ENCODE results near the gene CD3E.

The CD3E gene

GRCh38 chr11:118343248-118343647 lies 38.7 kb downstream of the CD3E start:
- Histone ChIP-seq H3K36me3 (ENCODE audit: control insufficient read depth in 2 of 2, insufficient read depth in 1 of 2, low read length in 2 of 2) (no peaks in the 10 kb centered on the region), H3K9me3 (ENCODE audit: control insufficient read depth, insufficient read depth, low read depth, low read length) (no peaks in the 10 kb centered on the region), H3K4me1 (ENCODE audit: control insufficient read depth, insufficient read depth, low read length) (no peaks in the 10 kb centered on the region), H3K27ac (ENCODE audit: extremely low read depth, low read depth, low read length) (no peak overlapping the region), H3K4me3 (ENCODE audit: low read depth, low read length) (no peak overlapping the region)
- CTCF ChIA-PET = no interaction called here
- POLR2A ChIA-PET = no interaction called here
- TF ChIP-seq ZNF148 (tag by site-specific recombination; IDR thresholded peaks at IDR 0.05; ENCODE audit: borderline replicate concordance) (no peak), ZNF239 (tag by site-specific recombination; IDR thresholded peaks at IDR 0.05) (no peak), ZNF169 (tag by site-specific recombination; IDR thresholded peaks at IDR 0.05) (no peak), ZNF777 (tag by site-specific recombination; IDR thresholded peaks at IDR 0.05; ENCODE audit: borderline replicate concordance) (no peak), CTCF (tag by site-specific recombination; IDR thresholded peaks at IDR 0.05) (no peak), AEBP2 (tag by site-specific recombination; IDR thresholded peaks at IDR 0.05; ENCODE audit: borderline replicate concordance) (no peak), ZFHX2 (tag by site-specific recombination; conservative IDR thresholded peaks at IDR 0.05) (no peak), ZNF175 (tag by site-specific recombination; IDR thresholded peaks at IDR 0.05) (no peak), ZNF529 (tag by site-specific recombination; IDR thresholded peaks at IDR 0.05; ENCODE audit: insufficient replicate concordance) (no peak), ZNF660 (tag by site-specific recombination; IDR thresholded peaks at IDR 0.05) (no peak), HOXA7 (CRISPR knock-in tag; IDR thresholded peaks at IDR 0.05; ENCODE audit: borderline replicate concordance) (no peak), OSR2 (tag by site-specific recombination; IDR thresholded peaks at IDR 0.05) (no peak), ZBTB1 (tag by site-specific recombination; IDR thresholded peaks at IDR 0.05) (no peak)
- TF ChIP-seq, protein P1, sequence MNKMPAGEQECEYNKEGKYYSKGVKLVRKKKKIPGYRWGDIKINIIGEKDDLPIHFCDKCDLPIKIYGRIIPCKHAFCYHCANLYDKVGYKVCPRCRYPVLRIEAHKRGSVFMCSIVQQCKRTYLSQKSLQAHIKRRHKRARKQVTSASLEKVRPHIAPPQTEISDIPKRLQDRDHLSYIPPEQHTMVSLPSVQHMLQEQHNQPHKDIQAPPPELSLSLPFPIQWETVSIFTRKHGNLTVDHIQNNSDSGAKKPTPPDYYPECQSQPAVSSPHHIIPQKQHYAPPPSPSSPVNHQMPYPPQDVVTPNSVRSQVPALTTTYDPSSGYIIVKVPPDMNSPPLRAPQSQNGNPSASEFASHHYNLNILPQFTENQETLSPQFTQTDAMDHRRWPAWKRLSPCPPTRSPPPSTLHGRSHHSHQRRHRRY (tag by site-specific recombination; IDR thresholded peaks at IDR 0.05) = no peak
- TF ChIP-seq, protein P2, sequence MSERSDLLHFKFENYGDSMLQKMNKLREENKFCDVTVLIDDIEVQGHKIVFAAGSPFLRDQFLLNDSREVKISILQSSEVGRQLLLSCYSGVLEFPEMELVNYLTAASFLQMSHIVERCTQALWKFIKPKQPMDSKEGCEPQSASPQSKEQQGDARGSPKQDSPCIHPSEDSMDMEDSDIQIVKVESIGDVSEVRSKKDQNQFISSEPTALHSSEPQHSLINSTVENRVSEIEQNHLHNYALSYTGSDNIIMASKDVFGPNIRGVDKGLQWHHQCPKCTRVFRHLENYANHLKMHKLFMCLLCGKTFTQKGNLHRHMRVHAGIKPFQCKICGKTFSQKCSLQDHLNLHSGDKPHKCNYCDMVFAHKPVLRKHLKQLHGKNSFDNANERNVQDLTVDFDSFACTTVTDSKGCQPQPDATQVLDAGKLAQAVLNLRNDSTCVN (tag by site-specific recombination; optimal IDR thresholded peaks at IDR 0.05) = no peak

- TF ChIP-seq ZNF221 (tag by site-specific recombination; IDR thresholded peaks at IDR 0.05; ENCODE audit: borderline replicate concordance) (no peak), KLF10 (tag by site-specific recombination; IDR thresholded peaks at IDR 0.05) (no peak), ZNF366 (tag by site-specific recombination; conservative IDR thresholded peaks at IDR 0.05) (no peak), ZNF561 (tag by site-specific recombination; IDR thresholded peaks at IDR 0.05; ENCODE audit: borderline replicate concordance) (no peak), RBAK (tag by site-specific recombination; IDR thresholded peaks at IDR 0.05) (no peak), GFI1B (tag by site-specific recombination; IDR thresholded peaks at IDR 0.05) (no peak), ZNF350 (tag by site-specific recombination; IDR thresholded peaks at IDR 0.05) (no peak), ZNF202 (tag by site-specific recombination; IDR thresholded peaks at IDR 0.05; ENCODE audit: borderline replicate concordance) (no peak), KLF17 (tag by site-specific recombination; IDR thresholded peaks at IDR 0.05) (no peak)
- TF ChIP-seq, protein P3, sequence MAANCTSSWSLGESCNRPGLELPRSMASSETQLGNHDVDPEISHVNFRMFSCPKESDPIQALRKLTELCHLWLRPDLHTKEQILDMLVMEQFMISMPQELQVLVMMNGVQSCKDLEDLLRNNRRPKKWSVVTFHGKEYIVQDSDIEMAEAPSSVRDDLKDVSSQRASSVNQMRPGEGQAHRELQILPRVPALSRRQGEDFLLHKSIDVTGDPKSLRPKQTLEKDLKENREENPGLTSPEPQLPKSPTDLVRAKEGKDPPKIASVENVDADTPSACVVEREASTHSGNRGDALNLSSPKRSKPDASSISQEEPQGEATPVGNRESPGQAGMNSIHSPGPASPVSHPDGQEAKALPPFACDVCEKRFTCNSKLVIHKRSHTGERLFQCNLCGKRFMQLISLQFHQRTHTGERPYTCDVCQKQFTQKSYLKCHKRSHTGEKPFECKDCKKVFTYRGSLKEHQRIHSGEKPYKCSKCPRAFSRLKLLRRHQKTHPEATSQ (tag by site-specific recombination; IDR thresholded peaks at IDR 0.05) = no peak
- H3K4me3 ChIP-seq (ENCODE audit: low read depth, low read length) = no peak within 1 kb of the TSS
- no peaks in the 10 kb centered on the region for H3K36me3 ChIP-seq (ENCODE audit: control insufficient read depth in 2 of 2, insufficient read depth in 1 of 2, low read length in 2 of 2)
- no peaks in the 10 kb centered on the region for H3K4me1 ChIP-seq (ENCODE audit: control insufficient read depth, insufficient read depth, low read length)
- H3K27ac ChIP-seq (ENCODE audit: extremely low read depth, low read depth, low read length) = no peak within 1 kb of the TSS
- ChIA-PET CTCF (interaction anchor here (0.6 kb wide), 1 partner anchor 145 kb away, joined by 5 read pairs; no protein-coding TSS in a partner anchor), POLR2A (interaction anchor here (0.6 kb wide), 1 partner anchor 43 kb away, joined by 4 read pairs; no protein-coding TSS in a partner anchor)
- H3K9me3 ChIP-seq (ENCODE audit: control insufficient read depth, insufficient read depth, low read depth, low read length) = no peaks in the 10 kb centered on the region
Measured at GRCh38 chr11:118343981-118344515, 39.5 kb downstream of the CD3E start, which contains the start of gene CD3G. Gene CD3G (plus strand): TSS chr11:118344344. CDS start chr11:118344424, 80 bp downstream.

Data from HEK293 (cell line).